OCI-M2 (cell line): Measurements from ENCODE around the gene LPXN.

Experiments used
- DNase-seq: peaks from one replicate; lab custom pipeline; 2025; ENCODE audit not compliant: unreplicated experiment; lab: John Stamatoyannopoulos, UW

Gene LPXN

DNA sequence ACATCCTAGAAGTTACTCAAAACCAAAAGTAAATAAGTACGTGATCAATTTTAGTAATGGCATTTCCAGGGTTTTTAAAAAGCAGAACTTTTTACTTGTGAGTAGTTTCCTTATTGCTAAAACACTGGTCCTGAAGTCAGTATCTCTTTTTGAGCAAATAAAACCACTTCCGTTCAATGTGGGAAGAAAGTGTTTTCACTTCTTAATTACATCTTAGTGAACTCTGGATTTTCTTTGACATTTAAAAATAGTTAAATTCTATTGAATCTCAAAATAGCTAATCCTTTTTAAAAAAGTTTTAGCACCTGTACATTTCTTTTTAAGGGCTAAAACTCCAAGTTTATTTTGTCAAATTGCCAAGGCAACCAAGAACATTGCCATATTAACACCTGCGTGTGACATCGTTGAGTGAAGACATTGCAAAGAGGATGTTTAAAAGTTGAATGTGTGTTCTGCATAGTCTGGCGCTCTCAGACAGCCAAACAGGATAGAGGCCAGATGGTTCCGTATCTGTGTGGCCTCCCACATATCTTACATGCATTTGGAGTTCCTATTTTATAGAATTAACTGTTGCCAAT lies 50.5 kb downstream of the LPXN start:
- DNase-seq, result no peak

DNA sequence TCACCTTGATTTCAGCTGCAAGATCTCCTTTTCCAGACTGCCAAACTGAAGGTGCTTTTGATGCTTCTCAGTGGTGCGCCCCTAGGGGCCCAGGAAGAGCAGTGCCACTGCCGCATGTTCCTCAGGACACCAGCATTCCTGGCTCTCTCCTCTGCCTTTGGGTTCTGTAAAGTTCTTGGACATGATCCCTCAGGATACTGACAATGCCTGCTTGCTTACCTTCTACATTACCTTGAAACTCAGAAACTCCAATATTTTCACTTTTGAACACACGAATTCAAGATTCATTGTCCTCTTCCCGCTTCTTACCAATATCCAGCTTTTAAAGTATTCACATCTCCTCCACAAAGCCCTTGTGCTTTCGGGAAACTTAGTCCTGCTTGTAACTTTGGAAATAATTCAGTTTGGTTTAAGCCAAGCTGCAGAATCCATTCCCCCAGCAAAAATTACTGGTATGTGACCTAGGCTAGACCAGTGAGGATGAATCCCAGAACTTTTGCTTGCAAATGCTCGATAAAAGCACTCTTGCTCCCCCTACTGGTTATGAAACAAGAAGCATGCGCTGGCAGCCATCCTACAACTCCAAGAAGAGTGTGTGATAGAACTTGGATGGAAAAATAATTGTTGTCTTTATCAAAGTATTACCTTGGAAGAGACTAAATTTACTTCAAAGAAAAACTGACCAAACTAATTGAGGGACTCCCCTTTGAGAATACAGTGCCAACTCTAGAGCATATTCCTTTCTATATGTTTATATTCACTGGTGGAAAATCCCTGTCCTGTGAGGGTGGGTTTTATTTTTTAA lies 51.2 kb downstream of the LPXN start:
- no peak for DNase-seq

DNA sequence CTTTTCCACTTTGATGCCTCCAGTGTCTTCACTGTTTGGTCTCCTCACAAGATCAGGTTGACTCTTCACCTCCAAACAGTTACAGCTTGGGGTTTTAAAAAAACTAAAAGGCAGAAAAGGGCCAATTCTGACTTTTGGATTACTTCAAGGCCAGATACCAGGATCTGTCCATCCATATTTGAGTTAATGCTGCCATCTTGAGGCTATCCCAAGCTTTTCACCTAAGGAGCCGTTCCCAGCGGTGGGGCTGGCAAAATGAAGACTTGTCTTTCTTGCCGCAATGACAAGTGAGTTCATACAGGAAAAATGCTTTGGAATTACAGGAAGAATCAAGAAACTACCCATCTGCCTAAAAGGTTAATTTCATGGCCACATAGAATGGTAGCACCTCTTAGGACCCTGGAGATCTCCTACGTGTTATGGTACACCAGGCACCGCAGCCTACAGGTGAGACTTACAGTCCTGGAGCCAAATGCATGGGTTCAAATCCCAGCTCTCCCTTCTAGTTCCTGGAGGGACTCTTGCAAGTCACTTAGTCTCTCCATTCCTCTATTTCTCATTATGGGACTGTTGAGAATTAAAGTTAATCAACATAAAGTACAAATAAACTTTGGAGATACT lies 61.8 kb downstream of the LPXN start:
- DNase-seq, result no peak

DNA sequence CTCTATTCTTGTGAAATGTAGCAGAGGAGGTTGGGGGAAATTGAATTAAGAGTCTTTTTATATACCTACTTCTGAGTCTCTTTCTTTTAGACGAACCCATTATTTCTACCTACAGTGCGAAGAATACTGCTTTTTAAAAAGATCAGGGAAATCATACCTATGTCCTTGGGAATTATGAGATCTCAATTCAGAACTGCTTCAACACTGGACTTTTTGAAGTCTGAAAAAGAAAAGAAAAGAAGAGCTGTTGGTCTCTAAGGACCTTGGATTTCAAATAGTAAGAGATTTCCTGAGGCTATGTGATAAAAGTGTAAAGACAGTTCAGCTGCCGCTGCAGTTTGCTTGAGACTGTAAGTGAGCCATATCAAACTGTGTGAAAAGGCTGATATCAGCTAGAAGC lies 64.0 kb downstream of the LPXN start:
- no peak for DNase-seq

DNA sequence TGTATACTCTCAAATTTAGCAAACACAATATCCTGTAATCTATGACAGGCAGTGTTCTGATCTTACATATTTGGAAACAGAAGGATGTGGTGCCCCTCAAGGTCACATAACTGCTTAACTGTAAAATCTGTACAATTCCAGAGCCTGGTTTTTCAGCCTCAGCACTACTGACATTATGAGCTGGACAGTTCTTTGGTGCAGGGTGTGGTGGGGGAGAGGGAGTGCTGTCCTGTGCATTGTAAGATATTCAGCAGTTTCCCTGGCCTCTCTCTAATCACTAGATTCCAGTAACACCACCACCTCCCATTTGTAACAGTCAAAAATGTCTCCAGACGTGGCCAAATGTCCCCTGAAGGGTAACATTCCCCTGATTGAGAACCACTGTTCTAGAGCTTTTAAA lies 65.9 kb downstream of the LPXN start:
- DNase-seq, result no peak

DNA sequence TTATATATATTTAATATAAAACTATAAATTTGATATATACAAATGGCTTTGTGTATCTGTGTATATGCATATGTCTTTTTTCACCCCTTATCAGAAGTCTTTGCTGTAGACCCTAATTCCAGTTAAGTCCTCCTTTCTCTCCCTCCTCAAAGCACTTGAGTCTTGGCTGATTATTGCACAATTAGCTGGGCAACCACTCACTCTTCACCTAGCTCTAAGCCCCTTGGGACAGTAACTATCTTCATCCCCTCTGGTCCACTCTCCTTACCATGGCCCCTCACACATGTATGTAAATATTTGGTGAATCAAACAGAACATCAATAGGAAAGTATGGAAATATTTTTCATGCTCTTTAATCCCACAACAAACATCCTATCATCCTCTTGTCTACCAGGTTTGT lies 66.8 kb downstream of the LPXN start:
- DNase-seq, result no peak

DNA sequence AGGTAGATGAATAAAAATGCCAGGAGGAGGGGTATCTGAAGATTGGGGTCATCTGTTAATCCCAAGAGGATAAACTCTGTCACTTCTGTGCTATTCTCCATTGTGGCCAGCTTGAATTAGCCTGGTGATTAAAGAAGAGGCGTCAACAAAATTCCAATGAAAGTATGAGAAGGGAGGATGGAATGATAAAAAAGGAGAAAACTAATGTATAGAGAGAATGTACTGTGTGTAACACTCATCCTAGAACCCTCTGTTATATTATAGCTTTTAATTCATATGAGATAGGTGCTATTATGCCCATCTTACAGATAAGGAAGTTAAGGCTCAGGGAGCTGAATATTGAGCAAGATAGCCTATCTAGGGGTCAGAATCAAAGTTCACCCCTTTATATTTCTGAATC lies 67.7 kb downstream of the LPXN start, which contains the start of gene OR5B21:
TSS of gene OR5B21 (minus strand) at position 101 of the 400 bp plus-strand sequence. CDS start at position 101, 0 bp downstream.
- DNase-seq, result no peak

DNA sequence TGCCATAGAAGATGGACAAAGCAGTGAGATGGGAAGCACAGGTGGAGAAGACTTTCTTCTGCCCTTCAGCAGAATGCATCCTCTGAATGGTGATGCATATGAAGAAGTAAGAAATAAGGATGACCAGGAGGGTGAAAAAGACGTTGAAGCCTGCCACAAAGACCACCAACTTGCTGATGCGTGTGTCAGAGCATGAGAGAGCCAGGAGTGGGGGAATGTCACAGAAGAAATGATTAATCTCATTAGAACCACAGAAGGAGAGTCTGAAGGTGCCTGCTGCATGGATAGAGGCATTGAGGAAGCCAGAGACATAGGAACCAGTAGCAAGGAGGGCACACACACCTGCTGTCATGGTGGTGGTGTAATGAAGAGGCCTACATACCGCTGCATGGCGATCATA lies 68.3 kb downstream of the LPXN start:
- DNase-seq, result no peak

DNA sequence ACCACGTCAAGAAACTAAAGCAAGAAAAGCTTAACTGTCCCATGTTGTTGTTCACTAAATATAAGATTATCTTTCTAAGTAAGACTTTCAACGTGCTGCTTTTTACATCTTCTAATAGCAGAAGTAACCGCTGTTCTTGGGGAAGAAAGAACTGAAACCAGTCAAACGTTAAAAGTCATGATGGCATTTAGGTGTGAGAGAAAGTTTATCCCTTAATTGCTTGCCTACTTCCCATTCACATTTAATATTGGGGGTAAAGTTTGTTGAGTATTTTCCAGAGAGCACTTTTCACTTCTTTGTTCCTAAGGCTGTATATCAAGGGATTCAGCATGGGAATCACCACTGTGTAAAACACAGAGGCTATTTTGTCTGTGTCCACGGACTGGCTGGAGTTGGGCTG lies 68.7 kb downstream of the LPXN start:
- no peak for DNase-seq

DNA sequence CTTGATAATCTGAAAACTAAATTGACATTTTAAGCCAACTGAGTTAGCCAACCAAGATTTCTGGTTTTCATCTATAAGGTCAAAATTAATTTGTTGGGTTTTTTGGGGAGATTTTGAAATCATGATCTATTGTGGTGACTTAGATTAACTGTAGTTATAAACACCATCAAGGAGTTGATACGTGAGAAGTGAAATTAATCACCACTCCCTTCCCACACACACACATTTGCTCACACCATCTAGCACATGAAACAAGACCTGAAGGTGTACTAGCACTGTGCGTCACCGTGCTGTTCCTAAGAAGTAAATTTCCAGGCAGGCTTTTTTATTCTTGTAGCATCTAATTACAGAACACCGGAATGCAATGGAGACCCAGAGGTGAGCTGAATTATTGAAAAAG lies 69.8 kb downstream of the LPXN start:
- no peak for DNase-seq

DNA sequence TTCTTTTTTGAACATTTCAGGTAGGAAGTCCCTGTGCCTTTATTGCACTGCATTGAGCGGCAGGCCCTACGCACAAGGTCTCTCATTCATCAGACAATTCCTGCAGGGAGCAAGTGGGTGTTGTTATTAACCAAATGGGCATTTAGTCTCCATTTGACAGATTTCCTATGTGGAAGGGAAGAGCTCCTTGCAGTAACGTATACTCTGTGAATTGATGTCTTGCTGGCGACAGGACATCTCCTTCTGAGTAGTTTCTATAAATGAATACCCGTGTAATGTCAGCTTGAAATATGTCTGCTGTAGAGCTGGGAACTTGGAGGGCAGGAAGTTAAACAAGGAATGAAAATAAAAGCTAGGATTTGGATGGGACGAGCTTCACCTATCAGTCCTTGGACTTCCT lies 71.4 kb downstream of the LPXN start:
- no peak for DNase-seq

DNA sequence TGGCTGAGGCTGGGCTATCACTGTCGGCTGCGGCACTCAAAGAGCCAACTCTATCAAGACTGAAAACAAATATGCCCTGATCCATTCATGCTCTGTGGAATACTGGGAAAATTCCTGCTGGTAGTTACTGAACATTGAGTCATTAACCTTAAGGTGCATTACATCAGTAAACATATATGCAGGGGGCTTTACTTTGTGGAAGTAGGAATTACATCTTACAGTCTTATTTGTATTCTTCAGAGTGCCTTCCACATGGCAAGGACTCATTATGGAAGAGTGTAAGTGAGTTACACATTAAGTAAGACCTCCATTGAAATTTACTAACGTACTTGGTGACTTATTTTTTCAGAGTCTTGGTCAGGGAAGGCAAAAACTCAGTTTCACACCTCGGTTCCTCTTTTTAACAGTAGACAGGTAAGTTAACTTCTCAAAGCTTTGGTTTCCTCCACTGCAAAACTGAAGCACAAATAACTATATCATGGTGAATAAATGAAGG lies 72.2 kb downstream of the LPXN start:
- DNase-seq, result no peak

DNA sequence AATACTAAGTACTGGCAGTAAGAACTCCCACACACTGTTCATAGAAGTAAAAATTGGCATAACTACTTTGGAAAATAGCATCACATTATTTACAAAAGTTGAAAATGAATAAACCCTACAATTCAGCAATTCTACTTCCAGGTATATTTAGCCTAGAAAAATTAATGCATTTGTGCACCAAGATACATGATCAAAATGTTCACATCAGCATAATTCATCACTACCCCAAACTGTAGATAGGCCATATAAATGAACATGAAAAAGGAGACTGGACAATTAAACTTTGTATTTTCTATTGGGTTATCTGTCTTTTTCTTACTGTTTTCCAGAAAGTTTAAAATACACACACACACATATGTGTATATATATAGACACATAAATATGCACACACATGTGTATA lies 73.7 kb downstream of the LPXN start:
- no peak for DNase-seq

DNA sequence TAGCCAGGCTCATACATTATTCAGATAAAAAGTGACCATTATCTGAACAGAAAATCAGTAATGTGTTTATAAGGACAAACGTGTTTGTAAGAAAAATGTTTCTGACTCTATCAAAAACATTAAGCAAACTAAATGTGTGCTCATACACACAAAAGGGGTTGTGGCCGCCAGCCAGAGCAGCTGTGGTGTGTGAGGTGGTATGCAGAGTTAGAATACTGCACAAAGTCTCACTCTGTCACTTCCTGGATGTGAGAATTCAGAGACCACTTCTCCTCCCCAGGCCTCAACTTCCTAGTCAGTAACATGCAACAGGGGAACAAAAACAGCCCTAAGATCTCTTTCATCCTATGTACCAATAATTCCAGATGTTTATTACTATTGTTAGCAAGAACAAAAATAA lies 77.2 kb downstream of the LPXN start:
- DNase-seq, result no peak

DNA sequence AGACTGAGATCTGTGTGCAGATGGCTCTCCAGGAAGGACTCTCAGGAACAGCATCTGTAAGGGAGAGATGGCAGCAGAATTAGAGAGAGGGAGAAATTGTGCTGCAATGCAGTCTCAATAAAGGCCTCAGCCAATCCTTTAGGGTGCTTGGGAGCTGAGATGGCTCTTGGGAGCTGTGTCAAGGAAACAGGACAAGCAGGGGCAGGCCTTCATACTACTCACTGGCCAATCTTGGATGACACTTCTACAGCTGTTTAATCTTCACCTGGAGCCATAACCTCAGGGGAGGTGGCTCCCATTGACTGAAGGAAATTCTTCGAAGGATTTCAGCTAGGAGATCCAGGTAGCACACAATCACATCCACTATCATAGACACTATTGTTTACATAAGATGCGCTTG lies 77.7 kb downstream of the LPXN start:
- DNase-seq, result no peak

DNA sequence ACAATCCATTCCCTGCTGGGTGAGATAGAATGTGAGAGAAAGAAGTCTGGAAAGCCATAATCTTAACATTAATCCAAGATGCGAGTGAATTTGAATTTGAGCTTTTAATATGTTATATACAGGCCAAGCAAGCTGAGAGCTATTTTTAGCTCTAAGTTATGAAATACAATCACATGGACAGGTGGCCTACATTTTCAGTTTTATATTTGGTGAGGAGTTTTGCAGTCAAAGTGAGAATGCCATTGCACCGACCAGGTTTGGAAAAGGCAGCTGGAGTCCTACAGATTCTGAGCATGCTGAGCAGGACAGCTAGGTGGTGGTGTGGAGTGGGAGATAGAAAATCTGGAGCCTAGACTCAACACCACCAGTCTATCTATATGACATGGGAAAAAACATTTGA lies 79.8 kb downstream of the LPXN start:
- no peak for DNase-seq

DNA sequence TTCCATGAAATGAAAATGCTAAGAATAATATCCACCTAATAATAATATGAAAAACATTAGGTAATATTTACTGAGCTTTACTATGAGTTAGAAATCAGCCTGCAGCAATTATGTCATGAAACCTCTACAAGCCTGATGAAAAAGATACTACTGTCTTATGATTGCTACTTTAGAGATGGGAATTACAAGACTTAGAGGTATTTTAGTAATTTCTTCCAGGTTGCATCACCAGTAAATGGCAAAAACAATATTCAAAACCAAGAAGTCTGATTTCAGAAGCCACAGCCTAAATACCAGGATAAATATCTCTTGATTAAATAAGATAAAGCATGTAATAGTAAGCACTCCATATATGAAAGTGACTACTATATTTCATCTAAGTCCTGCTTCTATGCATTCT lies 81.6 kb downstream of the LPXN start:
- DNase-seq, result no peak

DNA sequence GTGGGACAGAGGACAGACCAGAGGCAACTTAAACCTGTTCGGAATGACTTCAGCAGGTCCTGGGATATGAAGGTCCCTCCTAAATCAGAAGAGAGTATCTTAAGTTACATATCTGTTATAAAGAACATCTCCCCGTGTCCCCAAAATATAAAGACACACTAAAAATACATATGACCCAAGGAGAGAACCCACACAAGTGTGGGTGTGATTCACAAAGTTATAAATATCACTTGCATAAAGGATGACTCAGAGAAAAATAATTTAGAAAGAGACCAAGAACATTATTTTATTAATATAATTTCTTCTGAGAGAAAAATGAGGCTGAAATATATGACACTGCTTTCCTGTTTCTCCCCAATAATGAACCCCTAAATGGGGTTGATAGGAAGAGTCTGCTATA lies 82.0 kb downstream of the LPXN start:
- no peak for DNase-seq

DNA sequence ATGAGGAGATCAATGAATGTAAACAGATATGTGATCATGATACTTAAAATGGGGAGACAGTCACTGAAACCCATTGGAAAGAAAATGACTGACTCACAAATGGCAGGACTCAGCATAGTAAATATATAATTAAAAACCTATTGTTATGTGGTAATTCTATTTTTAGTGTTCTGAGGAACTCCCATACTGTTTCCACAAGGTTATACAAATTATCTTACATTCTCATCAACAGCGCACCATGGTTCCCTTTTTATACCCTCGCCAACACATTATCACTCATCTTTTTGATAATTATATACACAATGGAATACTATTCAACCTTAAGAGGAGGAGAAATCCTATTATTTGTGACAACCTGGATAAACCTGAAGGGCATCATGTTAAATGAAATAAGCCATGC lies 84.8 kb downstream of the LPXN start:
- no peak for DNase-seq

DNA sequence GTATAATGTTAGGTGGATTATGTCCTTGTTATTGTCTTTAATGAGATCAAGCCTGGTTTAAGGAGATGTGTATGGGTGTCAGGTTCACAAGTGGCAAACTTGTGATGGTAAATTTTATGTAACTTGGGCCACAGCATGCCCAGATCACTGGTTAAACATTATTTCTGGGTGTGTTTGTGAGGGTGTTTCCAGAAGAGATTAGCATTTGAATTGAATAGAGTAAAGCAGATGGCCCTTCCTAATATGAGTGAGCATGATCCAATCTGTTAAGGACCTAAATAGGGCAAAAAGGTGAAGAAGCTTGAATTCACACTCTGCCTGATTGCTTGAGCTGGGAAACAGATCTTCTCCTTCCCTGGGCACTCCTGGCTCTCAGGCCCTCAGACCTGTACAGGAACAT lies 88.5 kb downstream of the LPXN start:
- no peak for DNase-seq

DNA sequence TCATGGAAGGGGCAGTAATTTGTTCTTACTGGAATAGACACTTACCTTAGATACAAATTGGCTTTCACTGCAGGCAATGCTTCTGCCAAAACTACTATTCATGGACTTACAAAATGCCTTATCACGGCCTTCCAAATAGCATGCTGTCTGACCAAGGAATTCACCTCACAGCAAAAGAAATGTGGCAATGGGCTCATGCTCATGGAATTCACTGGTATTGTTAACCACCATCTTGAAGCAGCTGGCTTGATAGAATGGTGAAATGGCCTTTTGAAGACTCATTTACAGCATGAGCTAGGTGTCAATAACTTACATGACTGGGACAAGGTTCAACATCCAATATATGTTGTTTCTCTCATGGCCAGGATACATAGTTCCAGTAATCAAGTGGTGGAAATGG lies 89.7 kb downstream of the LPXN start:
- no peak for DNase-seq
